ENCODE data around the gene TENM3.

TENM3 gene

DNA sequence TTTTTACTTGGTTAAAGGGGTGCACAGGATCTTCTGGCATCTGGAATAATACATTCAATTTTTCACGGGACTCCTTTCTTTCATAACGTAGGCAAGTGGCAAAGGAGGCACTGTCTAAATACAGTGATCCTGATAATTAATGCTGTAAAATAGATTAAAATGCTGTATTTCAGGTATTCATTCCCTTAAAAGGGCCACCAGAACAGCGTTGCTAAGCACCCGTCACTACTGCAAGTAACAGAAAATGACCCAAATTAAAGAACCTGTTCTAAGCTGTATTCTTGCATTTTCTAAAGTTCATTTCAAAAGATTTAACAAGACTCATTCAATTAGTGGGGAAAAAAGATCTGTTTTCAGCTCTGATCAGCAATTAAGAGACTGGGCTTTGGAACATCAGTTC, 208.2 kb downstream of the TENM3 start:
- DNase-seq (ENCODE audit: low read depth): no peak

DNA sequence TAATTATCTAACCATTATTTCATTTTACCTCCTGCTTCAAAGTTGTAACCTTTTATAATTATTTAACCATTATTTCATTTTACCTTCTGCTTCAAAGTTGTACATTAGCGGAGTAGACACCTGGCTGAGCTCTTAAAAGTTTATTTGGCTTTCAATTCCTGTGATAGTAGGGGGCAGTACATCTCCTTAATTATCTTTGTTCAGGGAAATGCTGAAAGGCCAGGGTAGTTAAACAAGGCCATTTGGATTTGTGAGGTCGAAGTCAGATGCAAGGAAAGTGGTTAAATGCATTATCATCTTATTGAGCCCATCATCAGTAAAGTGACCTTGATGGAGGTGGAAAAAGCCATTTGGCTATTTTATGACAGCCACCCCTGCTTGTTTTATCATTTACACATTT, 210.6 kb downstream of the TENM3 start:
- no peak for DNase-seq (ENCODE audit: low read depth)

DNA sequence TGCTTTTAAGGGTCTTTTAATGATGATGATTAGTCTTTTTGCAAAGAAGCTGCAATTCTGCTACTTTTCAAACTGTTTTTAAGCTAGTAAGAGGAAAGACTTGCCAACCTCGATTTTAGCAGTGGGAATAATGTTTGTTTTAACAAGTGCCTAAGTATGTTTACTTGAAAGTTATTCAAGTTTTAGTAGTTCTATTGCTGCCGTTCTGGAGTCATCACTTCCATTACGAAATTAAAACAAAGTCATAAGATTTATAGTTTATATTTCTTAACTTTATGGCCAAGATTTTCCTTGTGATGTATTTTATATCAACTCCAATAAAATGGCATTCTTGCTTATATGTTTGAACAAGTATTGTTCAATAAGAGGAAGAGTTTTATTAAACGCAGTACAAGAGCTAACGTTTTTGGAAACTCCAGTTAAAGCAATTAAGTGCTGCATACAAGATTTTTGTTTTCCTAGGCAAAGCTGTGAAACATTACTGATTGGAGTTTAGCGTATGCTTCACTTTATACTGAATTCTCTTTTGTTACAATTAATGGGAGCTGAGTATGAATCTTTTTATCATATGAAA, 211.3 kb downstream of the TENM3 start:
- DNase-seq (ENCODE audit: low read depth): no peak

GRCh38 chr4:182465114-182465513, 221.9 kb downstream of the TENM3 start:
- DNase-seq (ENCODE audit: low read depth): no peak

GRCh38 chr4:182465979-182466378, 222.8 kb downstream of the TENM3 start:
- DNase-seq (ENCODE audit: low read depth): no peak

- no peak for DNase-seq (ENCODE audit: low read depth)
Observed at GRCh38 chr4:182470215-182470614, 227.0 kb downstream of the TENM3 start.

- DNase-seq (ENCODE audit: low read depth): no peak
Observed at GRCh38 chr4:182475539-182475938, 232.3 kb downstream of the TENM3 start.

DNA sequence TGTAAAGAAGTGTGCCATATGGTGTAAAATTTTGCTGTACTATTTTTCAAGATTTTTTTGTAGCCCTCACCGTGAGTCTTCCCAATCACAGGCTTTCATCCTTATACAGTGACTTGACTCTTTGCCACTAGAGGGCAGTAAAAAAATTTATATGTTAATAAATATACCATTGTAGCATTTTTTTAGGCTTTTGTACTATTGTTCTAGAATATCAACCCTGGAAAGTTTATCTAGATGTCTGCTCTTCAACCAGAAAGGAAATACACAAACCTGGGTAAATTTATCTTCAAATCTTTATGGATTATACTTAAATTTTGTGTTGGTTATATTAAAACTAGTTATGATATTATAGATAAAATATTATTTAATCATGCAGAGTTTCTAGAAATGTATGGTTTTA, 235.3 kb downstream of the TENM3 start:
- no peak for DNase-seq (ENCODE audit: low read depth)

GRCh38 chr4:182483685-182484084, 240.5 kb downstream of the TENM3 start:
- no peak for DNase-seq (ENCODE audit: low read depth)

DNA sequence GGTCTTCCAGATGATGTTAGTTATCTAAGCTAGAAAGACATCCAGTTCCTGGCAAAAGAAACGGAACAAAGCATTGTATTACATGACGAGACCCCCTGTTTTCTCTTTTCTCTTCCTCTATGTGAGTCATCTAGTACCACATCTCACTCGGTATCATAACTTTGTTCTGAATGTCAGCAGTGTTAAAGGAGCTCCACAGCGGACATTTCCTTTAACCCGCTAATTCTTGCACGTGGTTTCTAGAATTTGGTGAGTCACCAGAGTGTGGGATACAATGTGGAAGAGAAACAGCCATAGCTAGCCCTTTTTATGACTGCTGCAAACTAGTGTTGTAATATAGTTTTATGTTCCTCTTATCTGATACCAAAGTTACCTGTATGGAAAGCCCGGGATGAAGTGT, 243.7 kb downstream of the TENM3 start:
- DNase-seq (ENCODE audit: low read depth): no peak

GRCh38 chr4:182488896-182489295, 245.7 kb downstream of the TENM3 start:
- DNase-seq (ENCODE audit: low read depth): no peak

- DNase-seq (ENCODE audit: low read depth): no peak
Observed at GRCh38 chr4:182489607-182490006, 246.4 kb downstream of the TENM3 start.

DNA sequence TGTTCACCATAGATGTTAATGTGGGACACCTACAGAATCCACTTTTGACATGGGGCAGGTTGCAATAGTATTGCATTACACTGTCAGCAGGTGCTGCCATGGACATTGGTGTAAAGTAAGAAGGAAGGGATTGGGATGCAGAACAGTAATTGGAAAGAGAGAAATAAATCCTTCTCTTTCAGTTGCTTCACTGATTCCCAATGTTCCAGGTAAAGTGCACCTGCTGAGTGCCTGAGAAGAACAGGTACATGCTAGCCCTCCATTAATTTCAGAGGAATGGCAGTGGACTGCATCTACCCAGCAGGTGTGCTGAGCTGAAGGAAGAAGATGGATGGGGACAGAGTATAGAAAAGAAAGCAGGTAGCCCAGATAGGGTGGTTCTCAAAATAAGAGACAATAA, 248.5 kb downstream of the TENM3 start:
- no peak for DNase-seq (ENCODE audit: low read depth)

DNA sequence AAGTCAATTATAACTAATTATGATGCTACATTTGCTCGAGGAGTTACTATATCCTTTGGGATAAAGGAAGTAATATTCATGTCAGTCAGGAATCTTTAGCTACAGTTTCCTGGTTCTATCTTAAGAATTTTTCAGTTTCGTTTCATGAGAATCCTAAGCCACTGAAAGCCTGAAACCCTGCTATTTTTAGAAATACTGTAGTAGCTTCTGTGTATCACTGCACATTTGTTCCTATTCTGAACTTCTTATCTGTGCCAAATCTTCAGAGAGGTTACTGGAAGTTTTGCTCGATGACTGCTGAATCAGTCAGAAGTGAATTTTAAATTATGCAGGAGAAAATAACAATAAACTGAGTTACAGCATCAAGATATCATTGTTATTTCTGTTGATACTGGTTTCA, 249.2 kb downstream of the TENM3 start:
- no peak for DNase-seq (ENCODE audit: low read depth)

- no peak for DNase-seq (ENCODE audit: low read depth)
Observed at GRCh38 chr4:182493377-182493776, 250.2 kb downstream of the TENM3 start.

GRCh38 chr4:182494103-182494502, 250.9 kb downstream of the TENM3 start:
- DNase-seq (ENCODE audit: low read depth): no peak

GRCh38 chr4:182495031-182495430, 251.8 kb downstream of the TENM3 start:
- no peak for DNase-seq (ENCODE audit: low read depth)

DNA sequence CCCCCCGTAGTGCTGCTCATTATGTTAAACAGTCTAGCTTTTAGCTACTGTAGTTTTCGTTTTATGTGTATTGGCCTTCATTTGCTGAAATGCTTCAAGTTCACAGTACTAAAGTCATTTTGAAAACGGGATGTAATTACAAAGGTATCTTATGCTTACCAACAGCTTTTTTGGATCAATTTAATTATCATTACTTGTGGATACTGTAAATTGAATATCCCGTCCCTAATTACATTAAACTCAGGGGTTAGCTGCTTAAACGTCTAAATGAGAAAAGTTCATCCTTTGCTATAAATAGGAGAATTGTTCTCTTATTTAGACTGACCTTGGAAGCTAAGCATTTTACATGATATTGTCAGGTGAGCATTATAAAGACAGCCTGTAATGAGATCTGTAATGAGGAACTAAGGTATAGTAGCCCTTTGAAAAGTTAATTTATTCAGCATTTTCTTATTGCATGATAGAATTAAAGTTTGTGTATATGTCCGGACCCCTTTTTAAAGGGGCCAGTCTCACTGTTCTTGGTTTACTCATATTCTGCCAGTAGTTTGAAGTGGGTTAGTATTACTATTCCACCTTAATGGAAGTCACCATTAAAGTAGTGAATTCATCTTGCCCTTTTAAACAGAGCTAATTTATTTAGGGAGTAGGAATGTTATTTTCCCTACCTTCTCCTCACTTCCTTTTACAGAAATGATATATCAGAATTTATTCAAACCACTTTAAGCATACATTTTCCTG, 252.6 kb downstream of the TENM3 start:
- no peak for DNase-seq (ENCODE audit: low read depth)

DNA sequence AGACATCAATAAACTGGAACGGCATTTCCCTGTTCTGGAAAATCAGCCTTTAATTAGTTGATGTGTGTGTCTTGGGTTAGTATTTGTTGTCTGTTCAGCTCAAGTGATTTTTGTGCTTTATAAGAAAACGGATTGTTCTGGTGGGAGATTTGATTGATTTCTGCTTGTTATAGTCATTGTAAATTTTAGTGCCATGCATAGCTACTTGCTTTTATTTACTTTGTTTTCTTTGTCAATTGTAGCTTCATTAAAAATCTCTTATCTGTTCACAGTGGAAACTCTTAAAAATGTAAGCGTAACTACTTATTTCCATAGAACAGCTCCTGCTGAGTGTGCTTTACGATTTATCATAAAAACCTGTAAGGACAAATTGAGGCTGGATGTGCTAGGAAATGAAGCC, 253.2 kb downstream of the TENM3 start:
- no peak for DNase-seq (ENCODE audit: low read depth)

- DNase-seq (ENCODE audit: low read depth): no peak
Observed at GRCh38 chr4:182502064-182502463, 258.9 kb downstream of the TENM3 start.

DNA sequence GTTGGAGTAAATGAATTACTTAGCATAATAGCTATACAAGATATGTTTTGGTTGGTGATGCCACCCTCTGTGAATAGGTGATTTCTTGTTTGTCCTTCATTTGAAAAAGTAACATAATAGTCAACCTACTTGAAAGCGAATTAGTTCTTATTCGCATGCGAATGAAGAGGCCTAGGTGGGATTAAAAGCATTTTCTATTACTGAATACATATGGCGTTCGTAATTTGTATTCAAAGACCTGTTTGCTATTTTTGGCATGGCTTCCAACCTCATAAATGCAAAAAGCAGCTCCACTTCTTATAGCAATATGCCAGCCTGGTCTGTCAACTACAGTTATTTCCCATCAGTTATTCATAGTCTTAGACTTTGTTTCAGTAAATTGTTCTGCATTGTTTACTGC, 261.3 kb downstream of the TENM3 start:
- no peak for DNase-seq (ENCODE audit: low read depth)

- DNase-seq (ENCODE audit: low read depth): no peak
Observed at GRCh38 chr4:182507805-182508204, 264.6 kb downstream of the TENM3 start.

GRCh38 chr4:182510836-182511235, 267.6 kb downstream of the TENM3 start:
- DNase-seq (ENCODE audit: low read depth): no peak
